Esophagus muscularis mucosa (tissue), 4 donors: ENCODE data around the gene GGCX. TPM values are rescaled to one million over a fixed set of nuclear protein-coding genes. Genes with fewer than 3 reads are reported as not detected.

Experiments used
- DNase-seq: peaks from one replicate; pipeline ENCODE4 v3.0.0-alpha.2; 2017; ENCODE audit errors: extremely low spot score
- H3K27ac ChIP-seq, 4 donors: fragments of 200-600 bp; sonication (generic); replicated peaks in 1 of 4; 1 replicate in 3 of 4; 2 replicates in 1 of 4; pipeline ENCODE4 v1.5.1; 2016 to 2019; ENCODE audit warnings: mild to moderate bottlenecking in 1 of 4
- H3K27me3 ChIP-seq, 4 donors: fragments of 200-600 bp; sonication (generic); one replicate each; pipeline versions ENCODE4 v1.5.1 to v1.6.0; 2016 to 2019
- H3K36me3 ChIP-seq, 4 donors: fragments of 200-600 bp; sonication (generic); one replicate each; pipeline ENCODE4 v1.5.1; 2016 to 2019
- H3K4me1 ChIP-seq, 4 donors: fragments of 200-600 bp; sonication (generic); one replicate each; pipeline ENCODE4 v1.5.1; 2016 to 2019
- H3K4me3 ChIP-seq, 4 donors: fragments of 200-600 bp; sonication (generic); 1 replicate in 2 of 4; 2 replicates in 2 of 4; pipeline ENCODE4 v1.5.1; 2016 to 2019; ENCODE audit warnings: mild to moderate bottlenecking in 4 of 4, moderate library complexity in 1 of 4
- H3K9me3 ChIP-seq, 4 donors: fragments of 200-600 bp; sonication (generic); 1 replicate in 3 of 4; 2 replicates in 1 of 4; pipeline ENCODE4 v1.5.1; 2016 to 2019
- CTCF ChIP-seq, 3 experiments: fragments of 200-600 bp in 2 of 3; fragments of 450-650 bp in 1 of 3; sonication (generic) in 2 of 3; IDR thresholded peaks; one replicate each; pipeline ENCODE4 v1.5.1; 2017 to 2019; ENCODE audit warnings: antibody characterized with exemption in 3 of 3, mild to moderate bottlenecking in 2 of 3, moderate library complexity in 1 of 3
- EP300 ChIP-seq: sonication (generic); formaldehyde crosslinking; IDR thresholded peaks from one replicate; pipeline ENCODE4 v1.6.1; 2017; ENCODE audit warnings: antibody characterized with exemption
- POLR2A ChIP-seq: fragments of 450-650 bp; IDR thresholded peaks from one replicate; pipeline ENCODE4 v1.6.1; 2017; ENCODE audit warnings: antibody characterized with exemption, moderate library complexity, mild to moderate bottlenecking, low read depth
- POLR2AphosphoS5 ChIP-seq, 2 donors: sonication (generic); formaldehyde crosslinking; IDR thresholded peaks; one replicate each; pipeline ENCODE4 v1.6.1; 2017; ENCODE audit warnings: antibody characterized with exemption in 2 of 2
- WGBS: methylation state at CpG from one replicate; pipeline ENCODE4 v1.1.5; 2018; 5-methylcytosine and 5-hydroxymethylcytosine counted together
- intact Hi-C: fragments of 100-400 bp; cut with DNase I; formaldehyde crosslinking; loops from one replicate; pipeline ENCODE4 v1.15.1; 2023
- total RNA-seq, 4 donors: library from RNA; depleted of rRNA; stranded (reverse); fragments of >200 nt; gene quantifications; one replicate each; pipeline versions ENCODE4 v1.1.0 to v1.2.1, GENCODE V29; 2016

GGCX gene
- 10 to 100 TPM; 15.0 to 25.3 (median 19.5) TPM for total RNA-seq

- 5% methylated on average over 41 of the region's 64 CpGs for WGBS
- TF ChIP-seq POLR2A (peak; percentile 77), POLR2AphosphoS5 (IDR thresholded peaks at IDR 0.05) (peak; percentile 86 to 93), EP300 (no peak), CTCF (IDR thresholded peaks at IDR 0.05) (peak; percentile 31 to 67 (median 46))
- DNase-seq = peak; percentile 98
- Histone ChIP-seq H3K27ac (peak within 1 kb of the TSS; percentile 86 to 89 (median 86)), H3K4me1 (peaks cover 19 to 33% (median 26%) of the 10 kb centered on the region in 4 donors), H3K9me3 (no peaks in the 10 kb centered on the region), H3K36me3 (peaks cover 0 to 29% (median 13%) of the 10 kb centered on the region in 4 donors), H3K27me3 (no peaks in the 10 kb centered on the region), H3K4me3 (peak within 1 kb of the TSS; percentile 70 to 93 (median 79))
- intact Hi-C loops = loop anchor here (5.0 kb wide), 1 partner anchor 36 kb away; the partner anchor contains the start of gene RNF181
These were observed at the start of gene GGCX for GRCh38 chr2:85561280-85562212. Gene GGCX (minus strand): TSS chr2:85561493. CDS start chr2:85561428, 65 bp downstream.

- WGBS = 71% methylated on average over 9 of the region's 9 CpGs
- H3K27me3 ChIP-seq = no peaks in the 10 kb centered on the region
- peaks cover 51 to 88% (median 82%) of the 10 kb centered on the region in 4 donors for H3K4me1 ChIP-seq
- intact Hi-C loops = no loop called here
- no peaks in the 10 kb centered on the region for H3K9me3 ChIP-seq
- no peak for DNase-seq
- H3K36me3 ChIP-seq = peaks cover 0 to 37% (median 16%) of the 10 kb centered on the region in 4 donors
- no peak overlapping the region for H3K4me3 ChIP-seq
- H3K27ac ChIP-seq = peak overlapping the region; percentile 46 to 95 (median 70)
- TF ChIP-seq POLR2A (no peak), CTCF (IDR thresholded peaks at IDR 0.05) (no peak), POLR2AphosphoS5 (IDR thresholded peaks at IDR 0.05) (no peak), EP300 (no peak)
These were observed 46.2 kb upstream of the GGCX start for GRCh38 chr2:85607268-85608215.

- 85% methylated on average over 7 of the region's 7 CpGs for WGBS
- intact Hi-C loops = no loop called here
- H3K27ac ChIP-seq = peak overlapping the region; percentile 39 to 95 (median 75)
These were observed 44.8 kb upstream of the GGCX start for GRCh38 chr2:85606116-85606455.

More at GRCh38 chr2:85606116-85606455, 44.8 kb upstream of the GGCX start:
- no peak for DNase-seq
- no peaks in the 10 kb centered on the region for H3K27me3 ChIP-seq
- peaks cover 56 to 89% (median 87%) of the 10 kb centered on the region in 4 donors for H3K4me1 ChIP-seq
- H3K36me3 ChIP-seq = peaks cover 0 to 37% (median 17%) of the 10 kb centered on the region in 4 donors
- TF ChIP-seq POLR2A (no peak), POLR2AphosphoS5 (IDR thresholded peaks at IDR 0.05) (no peak), EP300 (no peak), CTCF (IDR thresholded peaks at IDR 0.05) (no peak)
- H3K4me3 ChIP-seq = no peak overlapping the region
- no peaks in the 10 kb centered on the region for H3K9me3 ChIP-seq
